HUES48 (cell line): Measurements from ENCODE around the gene ECHS1.
"Not testable (repeated sequence)": the region's sequence is repeated elsewhere in the genome, so short reads cannot be mapped to it uniquely, and the experiment has no call there.

Experiments used
- H3K27ac ChIP-seq: one replicate; pipeline ENCODE4 v1.7.0; 2013; ENCODE audit warnings: low read depth, low read length, inconsistent platforms
- H3K27me3 ChIP-seq: 2 replicates; pipeline ENCODE4 v1.6.1; 2013; ENCODE audit warnings: mild to moderate bottlenecking, low read length; ENCODE audit not compliant: control insufficient read depth, insufficient read depth
- H3K36me3 ChIP-seq: 2 replicates; pipeline ENCODE4 v1.6.1; 2013; ENCODE audit warnings: low read length; ENCODE audit not compliant: control insufficient read depth, insufficient read depth
- H3K4me1 ChIP-seq: 2 replicates; pipeline ENCODE4 v1.6.1; 2013; ENCODE audit warnings: mild to moderate bottlenecking, low read length; ENCODE audit not compliant: control insufficient read depth, insufficient read depth
- H3K4me3 ChIP-seq: 2 replicates; pipeline ENCODE4 v1.5.1; 2013; ENCODE audit warnings: mild to moderate bottlenecking, low read depth, low read length
- H3K9ac ChIP-seq: 2 replicates; pipeline ENCODE4 v1.6.1; 2013; ENCODE audit warnings: mild to moderate bottlenecking, low read depth, low read length, moderate library complexity
- H3K9me3 ChIP-seq: 2 replicates; pipeline ENCODE4 v1.6.1; 2013; ENCODE audit warnings: low read length; ENCODE audit not compliant: control insufficient read depth, insufficient read depth

The ECHS1 gene

GRCh38 chr10:133376183-133376582, 3.0 kb upstream of the ECHS1 start:
- H3K27me3 ChIP-seq: peaks cover 54% of the 10 kb centered on the region
- H3K4me1 ChIP-seq, H3K9ac ChIP-seq, H3K36me3 ChIP-seq, H3K27ac ChIP-seq, H3K4me3 ChIP-seq, H3K9me3 ChIP-seq: not testable (repeated sequence)

GRCh38 chr10:133375357-133376115, 2.4 kb upstream of the ECHS1 start:
- Histone ChIP-seq H3K9ac (no peak overlapping the region), H3K27ac (no peak overlapping the region), H3K4me3 (no peak overlapping the region), H3K36me3 (peaks cover 3% of the 10 kb centered on the region), H3K27me3 (peaks cover 54% of the 10 kb centered on the region), H3K9me3 (no peaks in the 10 kb centered on the region), H3K4me1 (no peaks in the 10 kb centered on the region)

DNA sequence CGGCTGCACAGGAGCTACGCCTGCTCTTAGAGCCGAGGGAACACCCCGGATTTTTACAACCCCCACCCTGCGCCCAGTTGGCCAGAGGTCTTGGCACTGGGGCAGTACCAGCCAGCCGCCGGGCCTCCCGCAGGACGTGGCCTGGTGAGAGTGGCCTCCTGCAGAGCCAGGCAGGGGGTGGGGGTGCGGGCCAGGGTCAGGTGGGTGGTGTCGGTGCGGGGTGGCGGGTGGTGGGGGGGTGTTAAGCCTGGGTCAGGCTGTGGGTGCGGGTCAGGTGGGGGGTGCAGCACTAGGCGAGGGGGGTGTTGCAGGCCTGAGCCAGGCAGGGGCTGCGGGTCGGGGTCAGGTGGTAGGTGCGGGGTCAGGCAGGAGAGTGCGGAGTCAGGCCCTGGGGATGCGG, 647 bp downstream of the ECHS1 start:
- Histone ChIP-seq H3K36me3 (peaks cover 29% of the 10 kb centered on the region), H3K4me3 (peak overlapping the region; percentile 41; the same call in 1 of the 2 replicates), H3K9me3 (no peaks in the 10 kb centered on the region), H3K4me1 (no peaks in the 10 kb centered on the region), H3K27me3 (peaks cover 33% of the 10 kb centered on the region), H3K9ac (no peak overlapping the region), H3K27ac (no peak overlapping the region)

DNA sequence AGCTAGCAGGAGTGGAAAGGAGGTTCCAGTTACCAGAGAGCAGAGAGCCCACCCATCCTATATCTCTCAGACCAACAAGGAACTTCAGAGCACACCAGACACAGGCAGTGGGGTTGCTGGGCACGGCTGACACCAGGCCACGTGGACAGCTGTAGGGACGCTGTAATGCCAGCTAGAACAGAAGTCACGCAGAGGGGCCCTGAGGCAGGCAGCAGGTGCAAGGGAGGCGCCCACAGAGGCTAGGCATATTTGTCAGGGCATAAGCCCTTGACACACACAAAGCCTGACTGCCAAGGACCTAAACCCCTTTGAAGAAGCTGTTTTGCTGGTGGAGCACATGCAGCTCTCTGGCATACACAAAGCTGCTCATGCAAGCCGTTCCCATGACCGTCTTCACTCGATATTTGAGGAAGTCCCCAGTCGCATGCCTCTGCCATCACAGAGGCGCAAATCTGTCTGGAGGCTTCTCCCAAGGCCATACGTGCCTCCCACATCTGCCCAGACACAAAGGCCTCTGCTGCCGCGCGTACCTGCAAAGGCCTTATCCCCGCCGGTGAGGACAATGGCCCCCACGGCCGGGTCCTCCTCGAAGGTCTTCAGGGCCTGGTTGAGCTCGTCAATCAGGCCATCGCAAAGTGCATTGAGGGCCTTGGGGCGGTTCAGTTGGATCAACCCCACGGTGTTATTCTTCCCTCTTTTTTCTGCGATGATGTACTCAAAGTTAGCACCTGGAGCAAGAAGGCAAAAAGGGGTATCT, 2.9 kb downstream of the ECHS1 start:
- no peak overlapping the region for H3K9ac ChIP-seq
- no peak overlapping the region for H3K4me3 ChIP-seq

GRCh38 chr10:133368153-133368552, 5.0 kb downstream of the ECHS1 start:
- H3K9ac ChIP-seq: no peak overlapping the region
- H3K9me3 ChIP-seq: no peaks in the 10 kb centered on the region
- no peaks in the 10 kb centered on the region for H3K27me3 ChIP-seq
- no peak overlapping the region for H3K4me3 ChIP-seq
- no peak overlapping the region for H3K27ac ChIP-seq
- no peaks in the 10 kb centered on the region for H3K4me1 ChIP-seq
- peaks cover 66% of the 10 kb centered on the region for H3K36me3 ChIP-seq

More for the DNA sequence above, 2.9 kb downstream of the ECHS1 start:
- no peaks in the 10 kb centered on the region for H3K4me1 ChIP-seq
- H3K36me3 ChIP-seq: peaks cover 48% of the 10 kb centered on the region
- H3K27me3 ChIP-seq: peaks cover 11% of the 10 kb centered on the region
- no peaks in the 10 kb centered on the region for H3K9me3 ChIP-seq
- no peak overlapping the region for H3K27ac ChIP-seq

- not testable (repeated sequence) for H3K4me3 ChIP-seq, H3K9ac ChIP-seq, H3K27me3 ChIP-seq, H3K27ac ChIP-seq, H3K4me1 ChIP-seq, H3K9me3 ChIP-seq
- peaks cover 73% of the 10 kb centered on the region for H3K36me3 ChIP-seq
Measured at GRCh38 chr10:133367461-133367860, 5.7 kb downstream of the ECHS1 start.

DNA sequence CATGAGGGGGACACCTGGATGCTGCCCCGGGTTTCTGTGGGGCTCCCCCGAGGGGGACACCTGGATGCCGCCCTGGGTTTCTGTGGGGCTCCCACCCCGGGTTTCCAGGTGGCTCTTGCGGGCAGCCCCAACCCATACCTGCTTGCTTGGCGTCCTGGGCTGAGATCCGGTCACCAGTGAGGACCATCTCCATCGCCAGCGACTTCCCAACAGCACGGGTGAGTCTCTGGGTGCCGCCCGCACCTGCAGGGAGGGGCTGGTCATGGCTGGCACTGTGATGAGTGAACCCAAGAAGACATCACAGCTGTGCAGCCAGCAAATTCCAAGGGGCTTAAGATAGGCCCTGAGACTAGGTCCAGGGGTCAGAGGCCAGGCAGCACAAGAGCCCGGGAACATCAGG, 6.4 kb downstream of the ECHS1 start:
- no peak overlapping the region for H3K9ac ChIP-seq
- H3K4me3 ChIP-seq: no peak overlapping the region
- H3K27ac ChIP-seq: no peak overlapping the region
- peaks cover 80% of the 10 kb centered on the region for H3K36me3 ChIP-seq
- no peaks in the 10 kb centered on the region for H3K4me1 ChIP-seq
- H3K9me3 ChIP-seq: no peaks in the 10 kb centered on the region
- no peaks in the 10 kb centered on the region for H3K27me3 ChIP-seq

DNA sequence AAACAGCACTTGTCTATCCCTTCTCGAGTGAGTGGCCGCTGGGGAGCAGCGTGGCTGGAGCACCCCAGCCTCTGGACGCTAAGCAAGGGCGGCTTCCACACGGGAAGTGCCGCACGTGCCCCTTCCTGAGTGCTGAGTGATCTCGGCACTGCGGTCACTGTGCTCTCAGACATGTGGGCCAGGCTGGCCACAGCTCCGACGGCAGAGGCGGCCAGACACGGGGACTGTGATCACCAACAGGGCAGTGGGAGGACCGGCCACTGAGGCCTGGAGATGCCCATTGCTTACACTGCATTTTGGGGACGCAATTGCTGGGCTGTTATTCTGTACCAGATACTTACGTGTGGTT, 7.0 kb downstream of the ECHS1 start:
- no peak overlapping the region for H3K9ac ChIP-seq
- no peak overlapping the region for H3K4me3 ChIP-seq
- H3K9me3 ChIP-seq: no peaks in the 10 kb centered on the region
- H3K36me3 ChIP-seq: peaks cover 81% of the 10 kb centered on the region
- no peaks in the 10 kb centered on the region for H3K4me1 ChIP-seq
- no peaks in the 10 kb centered on the region for H3K27me3 ChIP-seq
- H3K27ac ChIP-seq: no peak overlapping the region

DNA sequence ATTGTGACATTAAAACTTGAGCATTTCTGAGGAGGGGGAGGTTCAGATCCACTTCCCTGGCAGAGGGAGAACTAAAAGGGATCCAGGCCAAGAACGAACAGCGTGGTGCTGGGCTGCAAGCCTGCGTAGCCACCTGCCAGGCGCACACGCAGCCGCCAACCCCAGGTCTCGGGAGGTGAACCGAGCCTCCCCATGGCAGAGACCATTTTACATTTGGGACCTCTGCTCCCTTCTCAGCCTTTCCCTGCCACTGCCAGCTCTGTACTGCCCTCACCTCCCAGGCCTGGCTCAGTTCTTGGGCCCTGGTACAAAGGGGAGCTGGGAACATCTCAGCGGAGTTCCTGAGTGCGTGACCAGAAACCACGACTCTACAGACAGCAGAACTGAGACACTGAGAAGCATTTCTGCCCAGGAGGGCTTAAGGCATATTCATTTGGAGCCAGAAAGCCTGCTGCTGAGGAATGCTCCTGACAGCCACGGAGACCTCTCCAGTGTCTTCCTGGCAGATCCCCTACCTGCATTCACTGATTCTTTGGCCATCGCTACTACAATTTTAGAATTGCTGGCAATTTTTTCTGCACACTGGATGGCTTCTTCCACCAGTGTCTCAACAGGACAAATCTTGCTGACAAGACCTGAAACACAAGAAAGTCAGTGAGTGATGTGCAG, 7.6 kb downstream of the ECHS1 start:
- H3K36me3 ChIP-seq: peaks cover 79% of the 10 kb centered on the region
- H3K27ac ChIP-seq: no peak overlapping the region
- H3K9me3 ChIP-seq: no peaks in the 10 kb centered on the region
- no peak overlapping the region for H3K9ac ChIP-seq
- no peaks in the 10 kb centered on the region for H3K4me1 ChIP-seq
- H3K4me3 ChIP-seq: no peak overlapping the region
- H3K27me3 ChIP-seq: no peaks in the 10 kb centered on the region

DNA sequence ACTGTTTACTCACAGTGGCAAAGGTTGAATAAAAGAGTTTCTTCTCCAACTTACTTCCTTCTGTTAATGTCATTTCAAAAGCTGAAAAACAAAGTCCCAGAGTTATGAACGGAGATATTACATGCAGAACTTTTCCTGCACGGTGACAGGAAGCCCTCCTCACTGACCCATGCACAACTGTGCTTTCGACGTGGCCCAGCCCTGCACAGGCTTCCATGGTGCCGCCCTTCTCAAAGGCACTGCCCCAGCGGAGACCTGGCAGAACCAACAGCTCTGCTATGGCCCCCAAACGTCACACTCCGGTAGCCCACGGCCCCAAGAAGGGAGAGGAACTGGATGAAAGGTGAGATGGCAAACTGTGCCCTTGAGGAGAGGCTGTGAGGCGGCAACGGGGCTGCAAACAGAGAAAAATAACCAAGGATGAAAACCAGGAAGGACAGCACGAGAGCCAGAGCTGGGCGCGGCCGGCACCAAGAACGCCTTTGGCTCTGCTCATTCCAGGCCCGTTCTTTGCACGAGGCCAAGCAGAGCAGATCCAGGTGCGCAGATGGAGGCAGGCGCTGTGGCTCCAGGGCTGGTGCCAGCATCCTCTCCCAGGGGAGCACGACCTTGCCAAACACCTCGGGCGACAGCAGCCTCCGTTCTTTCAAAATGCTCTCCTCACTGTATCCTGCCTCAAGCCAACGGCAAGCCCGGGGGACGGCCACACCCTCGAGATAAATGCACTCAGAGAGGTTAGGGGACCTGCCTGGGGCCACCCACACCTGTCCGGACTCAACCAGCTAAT, 8.3 kb downstream of the ECHS1 start:
- no peak overlapping the region for H3K4me3 ChIP-seq
- no peaks in the 10 kb centered on the region for H3K9me3 ChIP-seq
- H3K36me3 ChIP-seq: peaks cover 71% of the 10 kb centered on the region
- H3K9ac ChIP-seq: no peak overlapping the region
- H3K27ac ChIP-seq: no peak overlapping the region
- H3K4me1 ChIP-seq: no peaks in the 10 kb centered on the region
- peaks cover 6% of the 10 kb centered on the region; the same call in 1 of the 2 replicates for H3K27me3 ChIP-seq
